NOMO-1 treated with DMSO at 0.1 percent for 48 hours (cell line): ENCODE results near the gene GPR151.

Source experiments
- DNase-seq: peaks from one replicate; lab custom pipeline; 2025; ENCODE audit not compliant: unreplicated experiment; lab: John Stamatoyannopoulos, UW

GPR151 gene

GRCh38 chr5:146521403-146522106, 5.6 kb upstream of the GPR151 start:
- DNase-seq: no peak

GRCh38 chr5:146520731-146521130, 4.7 kb upstream of the GPR151 start:
- DNase-seq: no peak

- no peak for DNase-seq
Measured at GRCh38 chr5:146519554-146519953, 3.6 kb upstream of the GPR151 start.

DNA sequence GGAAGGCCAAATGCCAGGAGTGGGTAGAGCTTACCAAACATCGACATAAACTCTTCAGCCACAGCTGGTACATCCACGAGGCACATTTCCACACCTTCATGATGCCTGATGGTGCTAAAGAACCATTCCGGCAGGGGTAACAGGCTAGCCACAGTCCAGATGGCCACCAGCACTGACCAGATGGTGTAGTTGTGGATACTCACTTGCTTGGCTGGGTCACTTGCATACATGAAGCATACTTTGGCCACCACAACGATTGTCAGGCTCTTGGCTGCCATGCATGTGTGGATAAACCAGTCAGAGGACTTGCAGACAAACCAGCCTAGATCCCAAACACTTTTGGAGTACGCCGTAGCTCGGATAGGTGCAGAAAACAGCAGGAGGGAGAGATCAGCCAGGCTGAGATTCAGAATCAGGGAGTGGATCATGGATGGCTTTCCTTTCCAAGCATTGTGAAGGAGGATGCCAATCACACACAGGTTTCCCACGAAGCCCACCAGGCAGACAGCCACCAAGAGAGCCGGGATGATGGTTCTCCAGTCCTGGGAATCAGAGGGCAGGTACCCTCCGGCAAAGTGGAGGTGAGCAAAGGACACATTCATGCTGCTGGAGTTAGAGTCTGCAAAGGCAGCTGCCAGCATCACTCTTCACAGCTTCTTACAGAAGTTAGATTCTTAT, 378 bp downstream of the GPR151 start:
- no peak for DNase-seq

- no peak for DNase-seq
Measured at GRCh38 chr5:146514575-146514974, 1.4 kb downstream of the GPR151 start.

DNA sequence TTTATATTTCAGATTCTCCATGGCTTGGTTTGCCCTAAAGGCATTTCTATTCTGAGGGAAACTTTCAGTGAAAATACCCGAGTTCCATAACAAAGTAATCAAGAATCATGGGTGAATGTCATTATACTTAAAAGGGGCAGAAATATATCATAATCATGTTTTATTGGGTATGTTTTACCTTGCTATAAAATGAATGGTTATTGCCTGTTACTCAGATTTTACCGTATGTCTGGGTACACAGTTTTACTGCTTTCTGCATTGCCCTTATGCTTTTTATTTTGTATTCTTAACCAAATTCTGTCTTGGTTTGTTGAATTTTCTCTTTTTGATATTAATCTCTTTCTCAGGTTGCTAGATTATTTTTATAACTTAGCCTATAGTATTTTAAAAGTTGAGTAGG, 2.5 kb downstream of the GPR151 start:
- no peak for DNase-seq

- DNase-seq: peak; percentile 49
Measured at GRCh38 chr5:146510559-146511125, 5.3 kb downstream of the GPR151 start.

DNA sequence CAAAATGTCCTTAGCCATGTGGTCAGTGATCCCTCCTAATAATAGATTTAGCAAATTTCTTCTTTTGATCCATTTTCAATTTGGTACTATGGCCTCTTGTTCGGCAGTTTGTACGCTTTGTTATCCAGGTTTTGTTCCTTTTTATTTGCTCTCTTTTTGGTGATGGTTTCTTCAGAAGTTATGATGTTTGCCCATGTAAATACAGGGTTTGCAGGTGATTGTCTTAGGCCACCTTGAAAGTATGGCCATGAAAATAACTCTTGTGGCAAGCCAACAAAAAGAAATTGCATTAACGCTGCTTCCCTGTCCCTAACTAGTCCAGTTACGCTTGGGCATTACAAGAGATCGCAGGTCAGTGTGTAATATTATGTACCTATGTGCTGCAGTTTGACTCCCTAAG, 8.6 kb downstream of the GPR151 start:
- no peak for DNase-seq

DNA sequence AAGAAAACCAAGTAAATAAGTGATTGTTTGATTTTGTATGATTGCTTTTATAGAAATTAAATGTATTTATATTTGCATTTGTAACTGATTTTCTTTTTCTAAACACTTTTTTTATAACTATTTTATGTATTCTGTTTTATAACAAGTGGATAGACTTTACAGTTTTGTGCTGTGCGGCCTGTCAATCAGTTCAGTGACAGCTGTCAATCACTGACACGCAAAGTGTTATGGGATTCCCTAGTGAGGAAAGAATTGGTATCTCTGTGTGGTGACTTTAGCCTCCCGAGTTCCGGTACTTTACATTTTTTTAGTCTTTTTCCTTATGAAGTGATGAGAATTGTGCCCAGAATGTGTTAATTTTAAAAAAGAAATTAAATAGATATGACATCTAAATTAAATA, 16.3 kb downstream of the GPR151 start:
- DNase-seq: no peak

- no peak for DNase-seq
Measured at GRCh38 chr5:146494656-146495055, 21.3 kb downstream of the GPR151 start.

- DNase-seq: no peak
Measured at GRCh38 chr5:146490089-146490843, 25.7 kb downstream of the GPR151 start.

DNA sequence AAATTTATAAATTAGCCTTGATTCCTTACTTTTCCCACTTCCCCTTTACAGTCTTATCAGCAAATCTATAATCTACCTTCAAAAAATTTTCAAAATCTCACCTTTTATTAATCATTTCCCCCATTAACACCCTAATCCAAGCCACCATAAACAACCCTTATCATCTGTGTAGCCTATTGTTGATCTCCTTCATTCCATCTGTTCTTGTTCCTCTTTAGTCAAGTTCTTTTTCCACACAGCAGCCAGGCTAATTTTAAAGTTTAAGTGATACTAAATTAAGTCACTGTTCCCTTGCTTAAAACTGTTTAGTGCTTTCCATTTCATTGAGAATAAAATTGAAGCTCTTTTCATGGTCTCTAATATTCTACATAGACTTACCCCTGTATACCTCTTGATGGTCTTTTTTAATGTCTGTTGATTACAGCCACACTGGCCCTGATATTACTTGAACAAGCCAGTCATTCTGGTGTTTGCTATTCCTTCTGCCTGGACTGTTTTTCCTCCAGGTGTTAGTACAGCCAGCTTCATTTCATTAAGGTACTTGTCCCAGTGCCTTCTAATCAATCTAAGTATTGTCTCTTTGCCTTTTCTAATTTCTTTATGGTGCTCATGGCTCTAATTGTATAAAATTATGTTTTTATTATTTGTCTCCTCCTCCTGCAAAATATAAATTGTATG, 31.1 kb downstream of the GPR151 start:
- DNase-seq: no peak

DNA sequence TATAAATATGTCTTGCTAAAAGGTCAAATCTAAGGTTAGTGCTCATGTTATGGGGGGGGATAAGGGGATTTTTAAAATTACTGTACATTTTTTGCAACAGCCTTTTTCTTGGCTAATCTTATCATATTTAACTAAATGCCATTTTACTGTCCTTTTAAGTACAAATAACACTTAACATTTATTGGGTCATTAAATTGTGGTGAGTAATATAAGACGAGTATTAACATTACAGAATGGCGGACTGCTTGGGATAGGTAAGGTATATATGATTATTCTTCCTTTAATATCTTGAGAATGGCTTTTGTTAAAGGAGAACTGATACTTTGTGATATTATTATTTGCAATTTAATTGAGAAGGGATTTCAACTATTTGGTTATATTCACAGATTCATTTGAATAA, 33.2 kb downstream of the GPR151 start:
- no peak for DNase-seq

GRCh38 chr5:146475906-146476305, 40.1 kb downstream of the GPR151 start:
- DNase-seq: no peak

- no peak for DNase-seq
Measured at GRCh38 chr5:146475190-146475780, 40.7 kb downstream of the GPR151 start.

DNA sequence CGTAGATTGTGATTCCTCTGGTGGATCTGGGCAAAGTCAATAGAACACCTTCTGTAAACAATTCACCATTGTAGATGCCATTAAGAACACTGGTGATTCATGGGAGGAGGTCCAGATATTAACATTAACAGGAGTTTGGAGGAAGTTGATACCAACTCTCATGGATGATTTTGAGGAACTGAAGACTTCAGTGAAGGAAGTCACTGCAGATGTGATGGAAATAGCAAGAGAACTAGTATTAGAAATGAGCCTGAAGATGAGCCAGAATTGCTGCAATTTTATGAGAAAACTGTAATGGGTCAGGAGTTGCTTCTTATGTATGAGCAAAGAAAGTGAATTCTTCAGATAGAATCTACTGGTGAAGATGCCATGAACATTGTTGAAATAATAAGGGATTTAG, 41.9 kb downstream of the GPR151 start:
- peak; percentile 69 for DNase-seq

DNA sequence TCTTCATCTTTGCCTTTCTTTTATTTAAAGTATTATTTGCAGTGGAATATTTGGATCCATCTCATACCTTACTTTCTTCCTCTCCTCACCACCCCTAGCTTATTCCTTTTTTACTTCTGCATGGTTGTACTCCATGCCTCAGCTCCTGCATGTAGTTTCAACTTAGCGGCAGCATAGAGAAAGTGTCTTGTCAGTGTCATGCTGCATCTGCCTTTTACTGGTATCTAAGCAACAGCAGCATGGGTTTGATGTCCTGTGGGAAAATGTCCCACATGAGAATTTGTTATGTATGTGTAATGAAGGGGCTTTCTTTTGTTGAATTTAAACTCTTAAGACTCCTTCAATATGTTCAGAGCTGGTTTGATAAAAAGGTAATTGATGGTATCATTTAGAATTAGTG, 48.2 kb downstream of the GPR151 start:
- DNase-seq: no peak

DNA sequence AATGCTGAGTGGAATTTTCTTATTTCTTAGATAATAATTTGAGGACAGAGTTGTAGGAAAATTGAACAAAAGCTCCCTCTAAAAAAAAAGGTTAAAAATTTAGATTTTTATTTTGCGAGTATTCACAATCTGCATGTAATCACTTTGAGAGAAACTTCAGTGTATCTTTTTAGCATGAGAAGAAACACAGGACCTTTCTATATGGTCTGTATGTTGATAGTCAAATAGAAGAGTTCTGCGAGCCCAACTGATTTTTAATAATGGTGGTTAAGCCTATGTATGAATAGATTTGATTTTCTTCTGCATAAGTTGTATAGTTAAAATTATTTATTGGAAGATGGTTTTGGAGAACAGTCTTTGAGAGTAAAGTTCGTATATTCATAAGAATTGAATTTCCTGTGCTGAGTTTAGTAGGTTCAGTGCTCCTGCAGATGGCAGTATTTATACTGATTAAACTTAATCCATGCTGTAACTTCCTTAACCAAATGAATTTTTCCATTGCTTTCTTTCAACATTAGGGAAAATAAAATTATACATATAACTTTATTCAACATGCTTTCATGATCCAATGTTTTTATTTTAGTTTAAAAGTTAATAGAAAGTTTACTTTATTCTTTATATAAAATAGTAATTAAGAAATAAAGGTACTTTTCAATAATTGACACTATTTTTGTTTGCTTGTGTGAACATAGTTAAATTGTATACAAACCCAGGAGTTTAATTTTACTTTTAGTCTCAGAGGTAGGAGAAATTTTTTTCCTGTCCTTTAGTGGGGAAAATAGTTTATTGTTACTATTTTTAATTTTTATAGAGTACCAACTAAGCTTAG, 49.3 kb downstream of the GPR151 start:
- no peak for DNase-seq

GRCh38 chr5:146463446-146463845, 52.5 kb downstream of the GPR151 start:
- DNase-seq: no peak
